HG02840 (cell line): ENCODE results near the gene NR6A1.

Experiments used
- ATAC-seq: cut with Tn5 transposase; IDR thresholded peaks from one replicate; pipeline ENCODE4 v1.9.1; 2021; ENCODE audit warnings: mild to moderate bottlenecking, moderate library complexity, moderate number of reproducible peaks; ENCODE audit not compliant: unreplicated experiment, low FRiP score

Gene NR6A1

DNA sequence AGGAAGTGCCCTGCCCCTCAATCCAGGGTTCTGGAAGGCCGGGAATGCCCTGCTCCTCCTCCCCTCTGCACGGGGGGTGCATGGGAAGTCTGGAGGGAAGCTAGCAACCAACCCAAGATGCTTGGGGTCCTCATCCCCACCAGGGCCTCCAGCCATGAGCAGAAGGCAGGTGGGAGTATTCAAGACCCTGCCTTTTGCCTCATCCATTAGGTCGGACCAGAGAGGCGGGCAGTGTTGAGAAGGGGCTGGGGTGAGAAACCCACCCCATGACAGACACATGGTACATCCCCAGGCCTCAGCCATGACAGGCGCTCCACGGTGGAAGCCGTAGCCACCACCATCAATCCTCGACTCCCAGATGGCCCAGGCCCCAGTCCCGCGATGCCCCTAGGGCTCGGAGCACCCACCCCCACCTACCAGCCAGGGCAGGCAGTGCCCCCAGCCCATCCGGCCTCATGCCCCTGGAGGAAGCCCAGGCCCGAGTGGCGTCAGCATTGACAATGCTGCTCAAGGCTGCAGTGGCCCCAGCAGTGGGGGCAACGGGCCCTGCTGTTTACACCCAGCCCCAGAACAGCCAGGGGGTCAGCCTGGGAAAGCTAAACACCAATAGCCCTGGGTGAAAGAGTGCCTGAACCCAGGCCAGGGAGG, 272.5 kb downstream of the NR6A1 start:
- ATAC-seq: no peak

DNA sequence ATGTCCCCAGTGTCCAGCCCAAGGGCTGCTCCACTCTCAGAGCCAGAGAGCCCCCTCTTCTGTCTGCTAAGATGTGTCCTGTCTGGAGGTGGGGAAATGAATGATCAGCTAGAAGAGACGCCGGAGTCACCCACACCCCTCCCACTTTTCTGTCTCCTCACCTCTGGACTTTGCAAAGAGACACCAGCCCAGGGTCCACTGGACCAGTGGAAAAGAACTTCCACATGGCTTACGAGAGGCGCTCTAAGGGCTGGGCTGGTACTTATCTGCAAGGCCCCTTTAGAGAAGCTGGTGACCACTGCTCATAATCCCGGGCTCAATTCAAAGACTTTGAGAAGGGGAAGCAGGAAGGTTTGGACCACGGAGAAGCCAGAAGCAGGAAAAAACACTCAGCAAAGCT, 273.1 kb downstream of the NR6A1 start:
- no peak for ATAC-seq

DNA sequence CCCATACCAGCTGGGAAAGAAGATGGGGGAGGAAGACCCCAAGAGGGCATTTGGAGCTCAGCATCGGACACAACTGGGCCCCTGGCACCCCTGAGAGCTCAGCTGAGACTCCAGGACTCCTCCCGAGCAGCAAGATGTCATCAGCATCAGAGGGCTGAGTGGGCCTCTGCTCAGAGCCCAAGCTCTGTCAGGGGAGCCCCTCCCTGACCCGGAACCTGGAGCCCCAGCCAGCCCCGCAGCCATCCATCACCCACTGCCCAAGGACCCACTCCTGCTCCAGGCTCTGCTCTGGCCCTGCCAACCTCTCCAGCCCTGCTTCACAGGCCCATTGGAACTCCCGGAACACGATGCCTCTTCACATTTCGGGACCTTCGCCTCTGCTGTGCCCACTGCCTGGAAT, 273.7 kb downstream of the NR6A1 start:
- no peak for ATAC-seq

DNA sequence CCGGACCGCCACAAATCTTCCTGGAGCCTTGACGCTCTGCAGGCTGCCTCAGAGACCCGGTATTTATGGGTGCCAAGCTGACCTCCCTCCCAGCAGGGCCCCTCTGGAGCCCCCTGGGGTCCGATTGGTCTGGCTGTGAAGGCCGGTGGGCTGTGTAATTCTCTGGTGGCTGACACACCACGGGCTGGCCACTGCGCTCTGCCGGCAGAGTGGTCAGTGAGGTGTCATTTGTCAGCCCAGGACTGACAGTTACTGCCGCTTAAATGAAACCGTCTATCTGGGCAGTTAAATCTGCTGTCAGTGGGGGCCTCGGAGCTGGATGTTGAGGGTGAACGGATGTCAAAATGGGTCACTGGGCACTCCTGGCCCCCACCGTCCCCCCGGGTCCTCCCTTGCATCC, 274.6 kb downstream of the NR6A1 start:
- ATAC-seq: no peak

DNA sequence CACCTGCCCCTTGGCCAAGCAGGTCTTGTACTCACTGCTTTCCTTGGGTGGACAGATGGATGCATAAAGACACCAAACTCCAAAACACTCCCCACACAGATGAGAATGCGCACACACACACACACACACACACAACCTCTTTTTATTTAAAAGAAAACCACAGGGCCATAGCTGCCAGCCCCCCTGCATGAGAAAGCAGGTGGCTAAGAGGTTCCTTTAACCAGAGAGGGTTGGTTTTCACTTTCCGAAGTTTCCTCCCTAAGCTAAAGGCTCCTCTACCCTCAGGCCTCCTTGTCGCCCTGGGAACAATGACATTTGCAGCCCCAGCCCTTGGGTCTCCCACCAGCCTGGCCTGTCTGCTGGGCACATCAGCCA, 275.0 kb downstream of the NR6A1 start:
- no peak for ATAC-seq

DNA sequence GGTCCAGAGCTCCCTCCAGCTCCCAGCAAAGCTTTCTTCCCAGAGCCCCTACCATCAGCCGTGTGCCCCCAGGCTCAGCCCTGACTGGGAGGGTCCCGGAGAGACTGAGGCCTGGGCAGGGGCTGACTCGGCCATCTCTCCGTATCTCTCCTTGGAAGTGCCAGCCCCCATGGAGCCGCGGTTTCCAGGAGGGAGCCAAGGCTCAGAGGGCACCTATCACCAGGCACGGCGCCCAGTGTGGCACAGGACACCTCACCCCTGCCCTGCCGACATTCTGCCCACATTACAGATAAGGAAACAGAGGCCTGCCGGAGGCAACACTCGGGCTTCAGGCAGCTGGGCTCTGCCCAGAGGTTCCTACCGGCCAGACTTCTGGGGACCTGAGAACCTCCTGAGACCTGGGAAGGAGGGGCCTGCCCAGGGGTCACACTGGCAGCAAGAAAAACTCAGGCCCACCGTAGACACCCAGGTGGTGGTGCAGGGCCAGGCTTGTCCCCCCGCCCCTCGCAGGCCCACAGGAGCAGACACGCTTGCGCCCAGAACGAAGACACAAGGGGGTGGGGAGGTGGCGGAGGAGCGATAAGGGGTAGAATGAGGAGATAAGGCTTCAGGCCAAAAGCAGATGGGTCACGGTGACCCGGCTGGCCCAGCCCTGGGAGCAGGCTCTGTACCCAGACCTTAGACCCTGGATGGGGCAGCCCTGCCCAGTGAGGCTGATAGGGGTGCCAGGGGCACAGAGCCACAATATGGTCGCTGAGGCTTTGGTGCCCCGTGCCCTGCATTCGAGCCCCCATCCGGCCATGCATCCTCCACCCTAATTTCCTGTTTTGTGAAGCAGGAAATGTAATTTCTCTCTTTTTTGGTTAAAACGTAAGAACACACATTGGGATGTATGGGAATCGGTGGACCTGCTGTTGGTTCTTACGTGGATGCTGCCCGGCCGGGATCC, 275.7 kb downstream of the NR6A1 start:
- ATAC-seq: no peak

DNA sequence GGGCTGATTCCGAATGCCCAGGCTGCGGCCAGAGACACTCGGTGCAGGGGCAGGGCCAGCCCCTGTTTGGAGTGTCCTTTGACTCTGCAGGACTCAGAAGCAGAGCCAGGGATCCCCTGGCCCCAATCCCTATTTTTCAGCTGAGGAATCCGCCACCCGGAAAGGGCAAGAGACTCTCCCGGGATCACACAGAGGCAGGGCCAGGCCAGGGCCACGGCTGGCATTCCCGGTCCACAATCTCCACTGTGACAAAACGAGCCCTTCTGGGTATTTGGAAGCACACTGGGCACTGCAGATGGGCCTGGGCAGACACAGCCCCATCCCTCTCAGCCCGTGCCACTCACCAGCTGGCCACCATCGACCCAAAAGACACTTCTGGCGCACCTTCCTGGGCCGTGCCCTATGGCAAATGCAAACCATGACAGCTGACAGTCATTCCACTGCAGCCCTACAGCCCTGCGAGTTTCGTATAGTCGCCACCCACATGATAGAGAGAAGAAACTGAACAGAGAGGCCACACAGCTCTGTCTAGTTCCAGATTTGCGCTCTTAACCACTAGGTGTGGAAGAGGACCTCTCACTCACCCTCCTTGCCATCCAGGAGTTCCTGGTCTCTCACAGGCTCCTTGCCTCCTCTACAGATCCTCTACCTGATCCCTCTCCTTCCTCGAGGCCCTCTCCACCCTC, 277.2 kb downstream of the NR6A1 start:
- ATAC-seq: no peak

DNA sequence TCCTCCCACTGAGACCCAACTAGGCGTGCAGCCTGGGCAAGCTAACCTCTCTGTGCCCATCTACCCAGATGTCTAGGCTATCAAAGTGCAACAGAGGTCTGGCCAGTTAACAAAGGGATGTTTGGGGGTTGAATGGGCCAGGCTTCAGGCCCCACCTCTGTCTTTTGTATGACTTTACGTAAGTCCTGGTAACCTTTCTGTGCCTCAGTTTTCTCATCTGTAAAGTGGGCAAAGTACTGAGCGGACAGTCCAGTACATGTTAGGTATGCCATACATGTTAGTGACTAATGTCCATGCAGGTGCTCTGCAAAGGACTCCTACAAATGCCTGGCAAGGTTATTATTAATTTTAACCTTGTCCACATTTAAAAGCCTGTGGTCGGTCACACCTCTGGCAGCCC, 277.9 kb downstream of the NR6A1 start:
- no peak for ATAC-seq

DNA sequence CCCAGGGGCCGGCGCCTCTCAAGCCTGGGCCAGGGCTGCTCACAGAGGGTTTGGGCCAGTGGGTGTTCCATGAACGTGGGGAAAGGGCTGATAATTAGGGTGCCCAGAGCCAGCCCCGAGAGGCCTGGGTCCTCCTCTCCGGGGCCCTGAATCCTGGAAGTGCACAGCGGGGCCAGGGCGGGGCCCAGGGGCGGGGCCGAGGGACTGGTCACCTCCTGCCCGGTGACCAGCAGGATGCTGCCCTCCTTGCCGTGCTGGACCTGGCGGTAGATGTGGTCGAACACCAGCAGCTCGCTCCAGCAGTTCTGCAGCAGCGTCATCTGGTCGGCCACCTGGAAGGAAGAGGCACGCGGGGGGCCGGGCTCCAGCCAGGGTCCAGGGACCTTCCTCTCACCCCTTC, 278.3 kb downstream of the NR6A1 start:
- ATAC-seq: no peak

DNA sequence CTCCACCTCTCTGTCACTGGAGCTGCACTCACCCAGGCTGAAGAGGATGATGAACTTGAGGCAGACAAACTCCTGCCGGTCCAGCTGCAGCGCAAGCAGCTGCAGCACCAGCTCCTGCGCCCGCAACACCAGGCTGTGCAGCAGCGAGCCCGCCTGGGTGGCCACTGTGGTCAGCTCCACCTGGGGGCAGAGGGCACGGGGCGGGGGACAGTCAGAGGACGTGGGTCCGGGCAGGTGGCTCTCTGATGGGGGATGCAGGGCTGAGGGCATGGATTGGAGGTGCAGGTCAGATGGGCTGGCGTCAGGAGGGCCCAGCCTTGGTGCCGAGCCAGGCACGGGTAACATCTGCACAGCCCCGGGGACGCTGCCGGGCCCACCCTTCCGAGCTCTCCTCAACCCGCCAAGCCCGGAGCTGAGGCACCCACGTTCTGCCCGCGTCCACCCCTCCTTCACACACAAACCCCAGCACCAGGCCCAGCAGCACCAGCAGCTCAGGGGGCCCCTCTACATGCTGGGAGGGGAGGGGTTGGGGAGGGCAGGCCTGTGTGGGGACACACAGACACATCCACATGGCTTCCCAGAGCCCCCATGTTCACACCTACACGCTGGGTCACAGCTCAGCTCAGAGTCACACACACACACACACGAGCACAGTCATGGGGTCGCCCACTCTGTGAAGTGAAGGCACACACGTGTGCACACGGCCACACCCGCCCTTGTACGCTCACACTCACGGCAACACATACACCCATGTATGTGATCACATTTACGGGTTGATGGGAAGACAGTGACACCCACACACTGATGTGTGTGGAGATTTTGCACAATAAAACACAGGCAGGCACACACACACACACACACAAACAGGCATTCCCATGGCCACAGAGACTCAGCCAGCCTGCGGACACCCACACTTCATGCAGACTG, 279.8 kb downstream of the NR6A1 start:
- ATAC-seq: no peak

DNA sequence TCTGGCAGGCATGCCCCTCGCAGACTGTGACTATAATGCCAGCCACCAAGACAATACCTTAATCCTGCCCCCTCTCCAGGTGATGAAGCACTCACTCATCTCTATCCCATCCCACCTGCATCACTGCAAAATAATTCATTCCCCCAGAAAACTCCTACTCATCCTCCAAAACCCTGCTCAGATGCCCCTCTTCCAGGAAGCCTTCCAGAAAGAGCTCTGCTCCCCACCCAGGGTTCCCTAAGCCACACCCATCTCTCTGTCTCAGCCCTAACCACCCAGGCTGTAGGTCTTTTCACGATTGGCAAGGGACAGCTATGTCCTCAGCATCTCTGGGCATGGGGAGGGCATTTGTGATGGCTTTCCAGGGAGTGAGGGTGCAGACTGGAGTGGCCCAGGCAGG, 281.1 kb downstream of the NR6A1 start:
- no peak for ATAC-seq

DNA sequence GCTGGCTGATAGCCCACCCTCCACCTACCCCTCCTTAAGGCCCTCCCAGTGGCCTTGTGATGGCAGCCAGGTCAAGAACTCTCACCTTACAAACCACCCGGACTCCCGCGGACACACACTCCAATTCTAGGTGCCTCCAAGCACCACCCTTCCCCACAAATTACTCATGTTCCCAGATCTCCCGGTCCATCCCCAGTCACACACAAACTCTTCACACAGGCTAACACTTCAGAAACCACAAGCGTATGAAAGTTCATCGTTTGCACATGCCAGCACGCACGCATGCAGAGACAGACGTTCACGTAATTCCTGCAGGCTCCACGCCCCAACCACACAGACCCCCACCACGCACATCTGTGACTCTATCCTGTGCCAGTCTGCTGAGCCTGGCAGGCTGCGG, 281.9 kb downstream of the NR6A1 start:
- no peak for ATAC-seq

DNA sequence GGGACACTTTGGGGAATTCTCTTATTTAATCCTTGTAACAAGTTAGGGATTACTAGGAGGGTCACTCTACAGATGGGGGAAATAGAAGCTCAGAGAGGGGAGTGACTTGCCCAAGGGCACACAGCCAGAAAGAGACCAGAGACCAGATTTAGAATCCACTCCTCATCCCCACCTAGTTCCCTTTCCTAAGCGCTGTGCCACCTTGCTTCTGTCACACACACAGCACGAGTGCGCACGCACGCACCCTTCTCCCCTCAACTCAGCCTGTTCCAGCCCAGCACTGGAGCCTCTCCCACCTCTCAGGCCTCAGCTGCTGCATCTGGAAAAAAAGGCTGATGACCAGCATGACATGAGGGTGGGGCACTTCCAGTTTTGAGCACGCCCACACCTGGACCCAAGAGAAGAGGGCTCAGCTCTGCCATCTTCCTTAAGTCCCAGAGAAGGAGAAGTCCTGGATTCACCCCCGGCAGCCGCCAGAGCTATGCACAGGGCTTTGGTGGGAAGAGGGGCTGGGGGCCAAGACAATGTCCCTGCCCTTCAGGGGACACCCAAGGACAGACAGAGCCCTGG, 282.4 kb downstream of the NR6A1 start:
- ATAC-seq: no peak

DNA sequence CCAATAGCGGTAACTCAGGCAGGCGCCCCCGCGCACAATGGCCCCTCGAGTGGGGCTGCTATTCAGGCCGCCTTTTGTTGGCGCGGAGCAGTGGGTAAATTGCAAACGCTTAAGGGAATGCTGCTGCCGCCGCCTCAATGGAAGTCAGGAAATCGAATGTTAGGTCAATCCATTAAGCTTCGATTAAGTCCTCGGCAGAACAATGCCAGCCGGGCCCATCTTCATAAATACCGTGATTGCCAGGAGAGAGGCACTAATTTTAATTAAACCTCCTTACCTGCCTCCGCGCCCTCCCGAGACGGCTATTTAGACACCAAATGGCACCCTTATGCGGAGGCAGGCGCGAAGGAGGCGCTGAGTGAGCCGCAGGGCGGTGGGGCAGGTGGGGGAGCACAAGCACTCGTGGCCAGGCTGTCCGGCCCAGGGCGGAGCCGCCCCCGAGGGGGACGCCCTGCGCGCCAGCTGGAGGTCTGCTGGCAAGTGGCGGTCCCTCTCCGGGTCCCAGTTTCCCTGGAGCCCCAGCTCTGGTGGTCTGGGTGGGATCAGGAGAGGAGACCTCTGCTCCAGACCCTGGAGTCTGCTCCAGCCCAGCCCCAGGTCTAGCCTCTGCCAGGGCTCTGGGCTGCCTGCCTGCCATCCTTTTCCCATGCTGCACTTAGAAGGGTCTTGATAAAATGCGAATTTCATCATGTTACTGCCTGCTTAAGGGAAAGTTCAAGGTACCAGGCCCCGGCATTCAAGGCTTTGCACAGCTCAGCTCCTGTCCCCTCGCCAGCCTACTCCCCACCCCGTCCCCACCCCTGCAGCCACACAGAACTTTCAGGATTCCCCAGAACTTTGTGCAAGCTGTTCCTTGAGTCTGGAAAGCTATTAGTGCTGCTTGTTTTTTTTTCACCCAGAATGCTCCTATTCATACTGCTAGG, 283.6 kb downstream of the NR6A1 start:
- ATAC-seq: no peak

DNA sequence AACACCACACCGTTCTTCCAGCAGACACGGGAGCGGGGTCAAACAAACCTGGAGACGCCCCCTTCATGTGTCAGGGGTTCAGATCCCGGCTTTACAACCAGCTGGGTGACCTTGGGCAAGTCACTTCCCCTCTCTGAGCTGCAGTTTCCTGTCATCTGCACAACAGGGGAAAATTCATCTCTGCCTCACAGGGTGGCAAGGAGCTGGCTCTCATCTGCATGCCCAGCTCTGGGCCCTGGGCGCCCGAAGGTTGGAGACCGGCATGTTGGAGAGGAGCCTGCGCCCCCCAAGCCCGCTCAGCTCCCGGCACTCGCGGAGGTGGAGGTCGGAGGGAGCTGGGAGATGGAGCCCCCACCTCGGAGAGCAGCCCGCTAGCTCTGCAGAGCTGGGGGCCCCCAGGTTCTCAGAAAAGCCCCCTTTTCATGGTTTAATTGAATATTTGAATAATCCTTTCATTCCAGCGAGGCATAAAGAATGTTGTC, 284.3 kb downstream of the NR6A1 start:
- no peak for ATAC-seq

DNA sequence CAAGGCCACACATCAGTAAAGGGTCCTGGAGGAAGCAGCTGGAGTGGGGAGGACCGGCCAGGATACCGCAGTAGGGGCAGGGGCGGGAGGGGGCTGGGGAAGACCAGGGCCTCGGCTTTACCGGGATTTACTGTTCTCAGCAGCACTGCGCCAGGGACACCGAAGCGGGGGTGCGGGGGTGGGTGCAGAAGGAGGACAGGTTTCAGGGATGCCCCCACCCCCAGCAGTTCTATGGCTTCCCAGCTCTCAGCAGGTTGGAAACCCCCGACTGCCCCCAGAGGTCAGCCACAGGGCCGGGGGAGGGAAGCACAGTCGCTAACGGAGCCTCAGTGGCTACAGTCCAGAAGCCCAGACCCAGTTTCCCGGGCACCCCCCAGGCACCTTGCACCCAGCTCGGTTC, 285.2 kb downstream of the NR6A1 start:
- no peak for ATAC-seq

DNA sequence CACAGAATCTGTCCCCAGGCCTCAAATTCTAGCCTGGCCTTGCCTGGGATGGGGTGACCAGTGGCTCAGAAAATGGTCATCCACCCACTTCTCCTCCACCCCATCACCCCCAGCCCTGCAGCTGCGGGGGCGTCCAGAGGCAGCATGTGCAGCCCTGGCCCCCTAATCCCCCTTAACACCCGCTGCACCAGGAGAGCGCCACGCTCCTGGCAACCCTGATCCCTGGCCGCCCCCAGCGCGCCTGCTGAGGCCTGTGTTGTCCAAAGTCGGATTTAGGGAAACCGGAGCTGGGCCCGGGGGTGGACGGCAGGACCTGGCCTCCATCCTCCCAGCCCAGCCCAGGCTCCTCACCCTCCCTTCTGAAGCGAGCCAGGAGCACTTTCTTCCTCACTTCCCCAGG, 285.9 kb downstream of the NR6A1 start:
- ATAC-seq: no peak

DNA sequence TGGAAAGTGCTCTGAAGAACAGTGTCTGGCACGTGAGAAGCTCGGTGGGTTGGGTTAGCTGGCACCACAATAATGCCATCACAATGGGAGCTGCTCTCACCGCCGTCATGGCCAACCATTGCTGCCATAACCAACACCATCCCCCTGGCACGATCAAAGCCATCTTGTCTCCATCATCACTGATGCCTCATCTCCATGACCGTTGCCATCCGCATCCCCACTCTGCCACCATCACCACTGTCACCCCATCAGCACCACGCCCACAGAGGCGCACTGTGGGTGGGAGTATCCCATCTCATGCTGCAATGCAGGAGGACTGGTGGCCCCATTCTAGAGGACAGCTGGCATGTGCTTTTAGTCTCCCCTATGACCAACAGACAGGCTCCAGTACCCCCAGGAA, 287.6 kb downstream of the NR6A1 start:
- ATAC-seq: no peak
